ENCODE measurements around the gene DEAF1. TPM values are rescaled to one million over a fixed set of nuclear protein-coding genes. Genes with fewer than 3 reads are reported as not detected.

The DEAF1 gene
- total and polyA plus RNA-seq, 2 donors (not counting 1 experiment from before 2014, with no cell fraction given) = 9.7 to 38.3 TPM

GRCh38 chr11:714436-714835 is 19.4 kb upstream of the DEAF1 start:
- no peaks in the 10 kb centered on the region for H3K79me2 ChIP-seq (ENCODE audit: control insufficient read depth, insufficient read depth, low read length)

GRCh38 chr11:709109-709997 is 14.3 kb upstream of the DEAF1 start:
- H3K9me3 ChIP-seq (ENCODE audit: control insufficient read depth, insufficient read depth, low read depth, low read length) = no peaks in the 10 kb centered on the region
- H3K36me3 ChIP-seq (ENCODE audit: control insufficient read depth, insufficient read depth, low read length) = peaks cover 4% of the 10 kb centered on the region
- DNase-seq (ENCODE audit: low read depth in 2 of 2) = no peak
- TF ChIP-seq CTCF (conservative IDR thresholded peaks at IDR 0.05 in 1 of 2, IDR thresholded peaks at IDR 0.05 in 1 of 2; ENCODE audit: low read depth in 1 of 2, low read length in 2 of 2) (no peak), EZH2 (IDR thresholded peaks at IDR 0.05; ENCODE audit: low read length, missing control alignments) (no peak)
- no peaks in the 10 kb centered on the region for H3K27me3 ChIP-seq (ENCODE audit: control insufficient read depth, insufficient read depth, low read length)
- no peak overlapping the region for H3K27ac ChIP-seq (ENCODE audit: insufficient read depth, low read length)
- peak overlapping the region; percentile 16 for H3K9ac ChIP-seq (ENCODE audit: insufficient read depth, low read length)
- no peaks in the 10 kb centered on the region for H4K20me1 ChIP-seq (ENCODE audit: control insufficient read depth, extremely low read depth, insufficient read depth, low read length)
- no peak overlapping the region for H3K4me3 ChIP-seq (replicated peaks in 1 of 4; ENCODE audit: control extremely low read depth in 1 of 4, insufficient read depth in 1 of 4, low read depth in 3 of 4, low read length in 4 of 4)
- H3K4me2 ChIP-seq (ENCODE audit: extremely low read depth, insufficient read depth, low read length) = no peak overlapping the region
- no peaks in the 10 kb centered on the region for H3K79me2 ChIP-seq (ENCODE audit: control insufficient read depth, insufficient read depth, low read length)
- no peak overlapping the region for H2AFZ ChIP-seq (ENCODE audit: low read length)
- peaks cover 11% of the 10 kb centered on the region for H3K4me1 ChIP-seq (ENCODE audit: control insufficient read depth, extremely low read depth, insufficient read depth, low read length)

More at GRCh38 chr11:714436-714835, 19.4 kb upstream of the DEAF1 start:
- Histone ChIP-seq H3K9ac (ENCODE audit: insufficient read depth, low read length) (no peak overlapping the region), H3K4me3 (replicated peaks in 1 of 4; ENCODE audit: control extremely low read depth in 1 of 4, insufficient read depth in 1 of 4, low read depth in 3 of 4, low read length in 4 of 4) (no peak overlapping the region), H3K27ac (ENCODE audit: insufficient read depth, low read length) (no peak overlapping the region), H3K9me3 (ENCODE audit: control insufficient read depth, insufficient read depth, low read depth, low read length) (no peaks in the 10 kb centered on the region), H3K4me1 (ENCODE audit: control insufficient read depth, extremely low read depth, insufficient read depth, low read length) (no peaks in the 10 kb centered on the region), H3K27me3 (ENCODE audit: control insufficient read depth, insufficient read depth, low read length) (no peaks in the 10 kb centered on the region), H3K4me2 (ENCODE audit: extremely low read depth, insufficient read depth, low read length) (no peak overlapping the region), H3K36me3 (ENCODE audit: control insufficient read depth, insufficient read depth, low read length) (no peaks in the 10 kb centered on the region), H4K20me1 (ENCODE audit: control insufficient read depth, extremely low read depth, insufficient read depth, low read length) (no peaks in the 10 kb centered on the region), H2AFZ (ENCODE audit: low read length) (no peak overlapping the region)
- TF ChIP-seq EZH2 (IDR thresholded peaks at IDR 0.05; ENCODE audit: low read length, missing control alignments) = no peak
- TF ChIP-seq CTCF (conservative IDR thresholded peaks at IDR 0.05 in 1 of 2, IDR thresholded peaks at IDR 0.05 in 1 of 2; ENCODE audit: low read depth in 1 of 2, low read length in 2 of 2) = no peak
- no peak for DNase-seq (ENCODE audit: low read depth in 2 of 2)

- Histone ChIP-seq H3K9ac (ENCODE audit: insufficient read depth, low read length) (no peak overlapping the region), H3K9me3 (ENCODE audit: control insufficient read depth, insufficient read depth, low read depth, low read length) (no peaks in the 10 kb centered on the region), H3K79me2 (ENCODE audit: control insufficient read depth, insufficient read depth, low read length) (no peaks in the 10 kb centered on the region), H3K27me3 (ENCODE audit: control insufficient read depth, insufficient read depth, low read length) (no peaks in the 10 kb centered on the region), H2AFZ (ENCODE audit: low read length) (no peak overlapping the region), H3K27ac (ENCODE audit: insufficient read depth, low read length) (no peak overlapping the region), H4K20me1 (ENCODE audit: control insufficient read depth, extremely low read depth, insufficient read depth, low read length) (no peaks in the 10 kb centered on the region), H3K4me2 (ENCODE audit: extremely low read depth, insufficient read depth, low read length) (no peak overlapping the region), H3K4me1 (ENCODE audit: control insufficient read depth, extremely low read depth, insufficient read depth, low read length) (peaks cover 11% of the 10 kb centered on the region), H3K36me3 (ENCODE audit: control insufficient read depth, insufficient read depth, low read length) (peaks cover 4% of the 10 kb centered on the region), H3K4me3 (replicated peaks in 1 of 4; ENCODE audit: control extremely low read depth in 1 of 4, insufficient read depth in 1 of 4, low read depth in 3 of 4, low read length in 4 of 4) (no peak overlapping the region)
- no peak for TF ChIP-seq CTCF (conservative IDR thresholded peaks at IDR 0.05 in 1 of 2, IDR thresholded peaks at IDR 0.05 in 1 of 2; ENCODE audit: low read depth in 1 of 2, low read length in 2 of 2)
- no peak for TF ChIP-seq EZH2 (IDR thresholded peaks at IDR 0.05; ENCODE audit: low read length, missing control alignments)
- DNase-seq (ENCODE audit: low read depth in 2 of 2) = no peak
These were observed 13.5 kb upstream of the DEAF1 start for GRCh38 chr11:708511-708910.

All from fibroblast of lung (primary cell).